OCI-LY1 (cell line): Measurements from ENCODE around the gene MEGF6.

Experiments used
- H2AFZ ChIP-seq: fragments of 200-600 bp; sonication (generic), shearing (Covaris generic); 2 replicates; pipeline ENCODE4 v1.6.0; 2014; ENCODE audit warnings: antibody characterized with exemption, mild to moderate bottlenecking, low read length
- H3F3A ChIP-seq: fragments of 200-600 bp; sonication (generic), shearing (Covaris generic); 2 replicates; pipeline ENCODE4 v1.6.0; 2014; ENCODE audit warnings: mild to moderate bottlenecking, antibody characterized with exemption, low read length, moderate library complexity; ENCODE audit not compliant: insufficient read depth
- H3K27ac ChIP-seq: fragments of 200-600 bp; sonication (generic); 2 replicates; pipeline ENCODE4 v1.5.1; 2014; ENCODE audit warnings: low read length, mixed run types, mild to moderate bottlenecking, low read depth; ENCODE audit not compliant: poor library complexity, severe bottlenecking
- H3K27me3 ChIP-seq: fragments of 200-600 bp; sonication (generic); 2 replicates; pipeline ENCODE4 v1.6.0; 2014; ENCODE audit warnings: antibody characterized with exemption, mild to moderate bottlenecking, low read length, moderate library complexity; ENCODE audit not compliant: insufficient read depth
- H3K36me3 ChIP-seq: fragments of 200-600 bp; sonication (generic); 2 replicates; pipeline ENCODE4 v1.6.1; 2014; ENCODE audit warnings: mild to moderate bottlenecking, antibody characterized with exemption, low read length, moderate library complexity, mixed read lengths; ENCODE audit not compliant: insufficient read depth
- H3K4me1 ChIP-seq: fragments of 200-600 bp; sonication (generic); 2 replicates; pipeline ENCODE4 v1.5.1; 2014; ENCODE audit warnings: mild to moderate bottlenecking, low read length, moderate library complexity; ENCODE audit not compliant: insufficient read depth, severe bottlenecking
- H3K4me2 ChIP-seq: fragments of 200-600 bp; sonication (generic), shearing (Covaris generic); 2 replicates; pipeline ENCODE4 v1.6.1; 2014; ENCODE audit warnings: low read length
- H3K4me3 ChIP-seq: fragments of 200-600 bp; sonication (generic); 2 replicates; pipeline ENCODE4 v1.5.1; 2014; ENCODE audit warnings: low read length, low read depth, mild to moderate bottlenecking, mixed read lengths; ENCODE audit not compliant: poor library complexity, severe bottlenecking
- H3K79me2 ChIP-seq: fragments of 200-600 bp; shearing (Covaris generic); 2 replicates; pipeline ENCODE4 v1.6.1; 2016; ENCODE audit warnings: mixed run types, low read length, mixed read lengths; ENCODE audit not compliant: insufficient read depth
- H3K9ac ChIP-seq: fragments of 200-600 bp; sonication (generic), shearing (Covaris generic); 2 replicates; pipeline ENCODE4 v1.6.1; 2014; ENCODE audit warnings: mild to moderate bottlenecking, low read length, mixed read lengths
- H3K9me2 ChIP-seq: fragments of 200-600 bp; sonication (generic), shearing (Covaris generic); 2 replicates; pipeline ENCODE4 v1.6.1; 2014; ENCODE audit warnings: low read depth, mild to moderate bottlenecking, low read length, mixed read lengths
- H3K9me3 ChIP-seq: fragments of 200-600 bp; shearing (Covaris generic); 2 replicates; pipeline ENCODE4 v1.6.1; 2014; ENCODE audit warnings: low read length, mixed read lengths
- H4K20me1 ChIP-seq: fragments of 200-600 bp; sonication (generic), shearing (Covaris generic); 2 replicates; pipeline ENCODE4 v1.6.0; 2016; ENCODE audit warnings: mild to moderate bottlenecking, low read length; ENCODE audit not compliant: insufficient read depth
- EZH2 ChIP-seq: fragments of 200-600 bp; sonication (generic), shearing (Covaris generic); IDR thresholded peaks from 2 replicates; pipeline ENCODE4 v1.8.0; 2017; ENCODE audit warnings: borderline replicate concordance, mixed run types, mild to moderate bottlenecking, antibody characterized with exemption, low read length, moderate library complexity, mixed read lengths
- TF ChIP-seq, protein P1 (sequence below): fragments of 200-600 bp; sonication (generic), shearing (Covaris generic); IDR thresholded peaks from 2 replicates; pipeline ENCODE4 v1.5.1; 2017; ENCODE audit warnings: mild to moderate bottlenecking, antibody characterized with exemption, low read length, moderate library complexity, mixed read lengths

The MEGF6 gene

DNA sequence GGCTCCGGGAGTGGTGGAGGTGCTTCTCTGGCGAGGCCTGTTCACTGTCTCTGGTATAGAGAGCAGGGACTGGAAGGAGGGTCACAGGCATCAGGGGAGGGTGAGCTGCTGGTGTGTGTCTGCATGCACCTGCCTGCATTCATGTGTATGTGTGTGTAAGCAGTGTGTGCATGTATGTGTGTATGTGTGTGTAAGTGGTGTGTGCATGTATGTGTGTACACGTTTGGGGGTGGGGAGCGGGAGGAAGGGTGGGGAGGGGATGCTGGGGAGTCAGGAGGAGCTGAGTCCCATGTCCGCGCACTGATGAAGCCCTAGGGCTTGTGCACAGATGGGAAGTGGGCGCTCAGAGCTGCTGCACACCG lies 107.8 kb downstream of the MEGF6 start:
- no peak overlapping the region for H2AFZ ChIP-seq
- H4K20me1 ChIP-seq: no peaks in the 10 kb centered on the region
- no peaks in the 10 kb centered on the region for H3K79me2 ChIP-seq
- peaks cover 5% of the 10 kb centered on the region; the same call in 1 of the 2 replicates for H3K27me3 ChIP-seq
- no peak overlapping the region for H3K4me3 ChIP-seq
- H3K9me3 ChIP-seq: no peaks in the 10 kb centered on the region
- H3F3A ChIP-seq: no peaks in the 10 kb centered on the region
- H3K4me2 ChIP-seq: no peak overlapping the region
- TF ChIP-seq, protein P1, sequence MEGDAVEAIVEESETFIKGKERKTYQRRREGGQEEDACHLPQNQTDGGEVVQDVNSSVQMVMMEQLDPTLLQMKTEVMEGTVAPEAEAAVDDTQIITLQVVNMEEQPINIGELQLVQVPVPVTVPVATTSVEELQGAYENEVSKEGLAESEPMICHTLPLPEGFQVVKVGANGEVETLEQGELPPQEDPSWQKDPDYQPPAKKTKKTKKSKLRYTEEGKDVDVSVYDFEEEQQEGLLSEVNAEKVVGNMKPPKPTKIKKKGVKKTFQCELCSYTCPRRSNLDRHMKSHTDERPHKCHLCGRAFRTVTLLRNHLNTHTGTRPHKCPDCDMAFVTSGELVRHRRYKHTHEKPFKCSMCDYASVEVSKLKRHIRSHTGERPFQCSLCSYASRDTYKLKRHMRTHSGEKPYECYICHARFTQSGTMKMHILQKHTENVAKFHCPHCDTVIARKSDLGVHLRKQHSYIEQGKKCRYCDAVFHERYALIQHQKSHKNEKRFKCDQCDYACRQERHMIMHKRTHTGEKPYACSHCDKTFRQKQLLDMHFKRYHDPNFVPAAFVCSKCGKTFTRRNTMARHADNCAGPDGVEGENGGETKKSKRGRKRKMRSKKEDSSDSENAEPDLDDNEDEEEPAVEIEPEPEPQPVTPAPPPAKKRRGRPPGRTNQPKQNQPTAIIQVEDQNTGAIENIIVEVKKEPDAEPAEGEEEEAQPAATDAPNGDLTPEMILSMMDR: no peak
- no peak for TF ChIP-seq EZH2
- no peak overlapping the region for H3K9ac ChIP-seq
- no peaks in the 10 kb centered on the region for H3K4me1 ChIP-seq
- H3K27ac ChIP-seq: no peak overlapping the region
- no peaks in the 10 kb centered on the region for H3K9me2 ChIP-seq
- H3K36me3 ChIP-seq: no peaks in the 10 kb centered on the region

DNA sequence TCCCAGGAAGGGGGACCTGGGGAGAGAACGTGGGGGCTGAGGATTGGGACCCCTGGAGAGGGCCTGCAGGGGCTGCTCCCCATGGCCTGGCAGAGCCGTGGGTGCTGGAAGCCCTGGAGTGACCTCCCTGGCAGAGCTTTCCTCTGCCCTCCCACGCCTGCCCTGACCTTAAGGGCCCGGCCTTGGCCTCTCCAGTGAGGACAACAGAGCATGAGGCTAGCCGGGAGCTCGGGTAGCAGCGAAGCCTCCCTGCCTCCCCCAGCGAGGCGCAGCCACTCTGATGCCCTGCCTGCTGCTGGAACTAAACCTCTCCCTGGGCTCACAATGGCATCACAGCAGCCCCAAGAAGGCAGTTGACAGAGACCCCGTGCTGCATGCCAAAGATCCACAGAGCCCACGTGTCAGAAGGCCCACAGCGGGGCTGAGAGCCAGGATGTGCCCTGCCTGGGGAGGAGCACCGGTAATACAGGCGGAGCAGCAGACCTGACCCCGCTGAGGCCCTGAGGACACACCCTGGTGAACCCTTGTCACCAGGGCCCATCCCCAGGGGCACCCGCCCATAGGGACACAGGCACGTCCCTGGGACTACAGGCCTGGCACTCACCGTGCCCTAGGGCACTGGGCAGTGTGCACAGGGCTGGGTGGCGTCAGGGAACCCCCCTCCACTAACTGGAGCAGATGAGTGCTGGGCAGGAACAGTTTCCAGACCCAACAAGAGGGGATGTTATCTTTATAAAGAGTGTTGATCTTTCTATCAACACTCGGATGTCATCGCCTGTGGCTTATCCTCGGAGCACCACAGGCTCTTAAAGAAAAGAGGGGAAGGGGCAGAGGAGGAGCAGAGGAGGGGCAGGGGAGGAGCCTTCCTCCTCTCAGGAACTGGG lies 108.4 kb downstream of the MEGF6 start:
- no peak for TF ChIP-seq EZH2
- Histone ChIP-seq H3K4me2 (no peak overlapping the region), H3K9me2 (no peaks in the 10 kb centered on the region), H3K27ac (no peak overlapping the region), H3K9me3 (no peaks in the 10 kb centered on the region), H3K27me3 (peaks cover 5% of the 10 kb centered on the region; the same call in 1 of the 2 replicates), H4K20me1 (no peaks in the 10 kb centered on the region), H3K36me3 (no peaks in the 10 kb centered on the region), H3K79me2 (no peaks in the 10 kb centered on the region), H3K9ac (no peak overlapping the region), H3K4me1 (no peaks in the 10 kb centered on the region), H3K4me3 (no peak overlapping the region), H3F3A (no peaks in the 10 kb centered on the region), H2AFZ (no peak overlapping the region)

DNA sequence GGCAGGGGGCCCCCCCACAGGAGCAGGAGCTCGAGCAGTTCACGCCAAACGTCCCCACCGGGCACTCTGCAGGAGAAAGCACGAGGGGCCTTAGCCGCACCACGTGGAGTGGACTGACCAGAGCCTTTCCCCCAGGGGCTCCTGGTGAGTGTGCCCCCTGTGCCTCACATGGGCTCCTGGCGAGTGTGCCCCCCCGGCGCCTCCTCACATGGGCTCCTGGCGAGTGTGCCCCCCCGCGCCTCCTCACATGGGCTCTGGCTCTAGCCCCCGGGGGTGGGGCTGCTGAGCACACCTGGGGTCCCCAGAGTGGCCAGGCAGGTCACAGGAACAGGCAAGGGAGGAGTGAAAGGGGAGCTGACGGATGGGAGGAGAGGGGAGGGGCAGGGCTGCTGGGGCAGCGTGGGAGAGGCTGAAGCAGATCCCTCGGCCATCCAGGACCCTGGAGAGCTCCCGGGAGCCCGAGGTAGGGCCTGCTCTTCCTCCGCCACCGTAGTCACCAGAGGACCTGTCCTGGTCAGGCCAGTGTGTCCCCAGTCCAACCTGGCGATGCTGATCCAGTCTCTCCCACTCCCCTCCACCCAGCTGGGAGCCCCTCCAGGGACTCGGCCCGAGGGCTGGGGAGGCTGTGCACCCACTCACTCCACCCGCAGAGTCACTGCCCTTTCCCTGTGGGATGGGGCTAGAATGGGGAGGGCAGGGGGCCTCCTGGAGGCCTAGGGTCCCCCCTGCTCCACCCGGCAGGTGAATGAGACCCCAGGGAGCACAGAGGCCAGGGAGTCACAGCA lies 109.3 kb downstream of the MEGF6 start:
- Histone ChIP-seq H3K27ac (no peak overlapping the region), H3F3A (no peaks in the 10 kb centered on the region), H4K20me1 (no peaks in the 10 kb centered on the region), H3K79me2 (no peaks in the 10 kb centered on the region), H3K4me1 (no peaks in the 10 kb centered on the region), H3K4me2 (no peak overlapping the region), H3K9me3 (no peaks in the 10 kb centered on the region), H2AFZ (no peak overlapping the region), H3K27me3 (peaks cover 5% of the 10 kb centered on the region; the same call in 1 of the 2 replicates), H3K9ac (no peak overlapping the region), H3K9me2 (no peaks in the 10 kb centered on the region), H3K36me3 (no peaks in the 10 kb centered on the region), H3K4me3 (no peak overlapping the region)
- TF ChIP-seq, protein P1: no peak
- no peak for TF ChIP-seq EZH2
